Duodenal mucosa (tissue), 2 donors: ENCODE data around the gene NAA50.

Experiments
- H3K27ac ChIP-seq: one replicate; pipeline ENCODE4 v1.7.0; 2013; ENCODE audit warnings: low read depth, low read length
- H3K27me3 ChIP-seq, 2 donors: one replicate each; pipeline ENCODE4 v1.7.0; 2013; ENCODE audit warnings: low read length in 2 of 2, control low read depth in 1 of 2; ENCODE audit not compliant: insufficient read depth in 2 of 2, control insufficient read depth in 1 of 2
- H3K36me3 ChIP-seq, 2 donors: one replicate each; pipeline ENCODE4 v1.7.0; 2013; ENCODE audit warnings: low read length in 2 of 2, control low read depth in 1 of 2; ENCODE audit not compliant: insufficient read depth in 2 of 2, control insufficient read depth in 1 of 2
- H3K4me1 ChIP-seq, 2 donors: one replicate each; pipeline ENCODE4 v1.7.0; 2013; ENCODE audit warnings: low read length in 2 of 2, control low read depth in 1 of 2; ENCODE audit not compliant: insufficient read depth in 2 of 2, control insufficient read depth in 1 of 2
- H3K4me3 ChIP-seq, 2 donors: one replicate each; pipeline ENCODE4 v1.7.0; 2013; ENCODE audit warnings: low read length in 2 of 2, low read depth in 1 of 2
- H3K9ac ChIP-seq, 2 donors: one replicate each; pipeline ENCODE4 v1.7.0; 2013; ENCODE audit warnings: low read length in 2 of 2, low read depth in 1 of 2
- H3K9me3 ChIP-seq, 2 donors: one replicate each; pipeline ENCODE4 v1.7.0; 2013; ENCODE audit warnings: low read length in 2 of 2, control low read depth in 1 of 2; ENCODE audit not compliant: control insufficient read depth in 1 of 2

The NAA50 gene

DNA sequence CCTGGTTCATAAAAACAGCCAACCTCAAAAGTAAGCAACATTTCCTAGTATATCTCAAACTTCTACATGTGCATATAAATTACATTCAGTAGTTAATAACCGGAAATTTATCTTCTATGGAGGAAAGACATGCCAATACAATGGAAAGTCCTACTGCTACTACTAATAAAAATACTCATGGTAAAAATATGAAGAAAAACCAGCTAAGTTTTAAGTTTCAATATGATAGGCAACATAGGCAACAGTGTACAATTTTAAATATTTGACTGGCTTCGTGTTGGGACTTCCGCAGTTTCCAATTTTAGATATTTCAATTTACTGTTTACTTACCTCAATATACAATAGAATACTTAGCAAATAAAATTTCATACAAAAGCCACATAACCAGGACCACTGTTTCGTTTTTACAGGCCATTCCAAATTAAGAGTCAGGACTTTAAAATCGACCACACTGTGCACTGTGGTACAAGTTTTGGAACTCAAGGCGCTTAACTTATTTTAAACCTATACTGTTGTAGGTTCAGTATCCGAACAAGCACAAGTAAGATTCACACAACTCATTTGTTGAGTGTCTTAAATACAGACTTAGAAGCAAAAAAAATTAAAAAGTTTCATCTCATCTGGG is 2.9 kb downstream of the NAA50 start:
- Histone ChIP-seq H3K9ac (peak overlapping the region in 1 of 2 donors; percentile 49), H3K9me3 (no peaks in the 10 kb centered on the region), H3K27me3 (no peaks in the 10 kb centered on the region), H3K4me3 (peak overlapping the region; percentile 94 to 99), H3K4me1 (peaks cover 31 to 38% of the 10 kb centered on the region in 2 donors), H3K36me3 (no peaks in the 10 kb centered on the region), H3K27ac (no peak overlapping the region)

- peaks cover 23 to 38% of the 10 kb centered on the region in 2 donors for H3K4me1 ChIP-seq
- H3K4me3 ChIP-seq = no peak overlapping the region
- H3K27ac ChIP-seq = no peak overlapping the region
- no peak overlapping the region for H3K9ac ChIP-seq
- H3K27me3 ChIP-seq = no peaks in the 10 kb centered on the region
- H3K36me3 ChIP-seq = no peaks in the 10 kb centered on the region
- H3K9me3 ChIP-seq = no peaks in the 10 kb centered on the region
These were observed 4.4 kb downstream of the NAA50 start for GRCh38 chr3:113741620-113742019.

GRCh38 chr3:113741086-113741485 is 5.0 kb downstream of the NAA50 start:
- H3K27me3 ChIP-seq = no peaks in the 10 kb centered on the region
- H3K9me3 ChIP-seq = no peaks in the 10 kb centered on the region
- H3K4me1 ChIP-seq = peaks cover 23 to 40% of the 10 kb centered on the region in 2 donors
- no peak overlapping the region for H3K4me3 ChIP-seq
- no peak overlapping the region for H3K27ac ChIP-seq
- no peak overlapping the region for H3K9ac ChIP-seq
- H3K36me3 ChIP-seq = no peaks in the 10 kb centered on the region

DNA sequence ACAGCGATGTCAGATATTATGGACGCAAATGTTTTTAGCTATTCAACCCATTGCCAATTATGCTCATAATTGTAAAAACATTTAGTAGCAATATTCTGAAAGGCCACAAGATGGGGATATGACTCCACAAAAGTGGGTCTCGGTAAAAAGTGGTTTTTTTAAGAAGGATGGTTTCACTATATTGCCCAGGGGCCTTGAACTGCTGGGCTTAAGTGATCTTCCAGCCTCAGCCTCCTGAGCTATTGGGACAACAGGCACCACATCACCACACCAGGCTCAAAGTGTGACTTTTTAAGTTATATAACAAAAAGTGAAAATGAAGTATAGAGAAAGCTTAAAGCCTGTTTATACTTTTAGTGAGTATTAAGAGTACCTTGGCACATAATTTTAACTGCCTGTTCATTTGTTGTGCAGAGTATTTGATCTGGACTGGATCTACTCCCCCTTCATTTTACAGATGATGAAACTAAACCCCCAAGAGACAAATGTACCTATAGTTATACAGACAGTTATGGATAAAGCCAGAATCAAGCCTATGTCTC is 9.4 kb downstream of the NAA50 start:
- Histone ChIP-seq H3K4me1 (peaks cover 7 to 13% of the 10 kb centered on the region in 2 donors), H3K9me3 (no peaks in the 10 kb centered on the region), H3K4me3 (no peak overlapping the region), H3K36me3 (no peaks in the 10 kb centered on the region), H3K27me3 (no peaks in the 10 kb centered on the region), H3K27ac (no peak overlapping the region), H3K9ac (no peak overlapping the region)

DNA sequence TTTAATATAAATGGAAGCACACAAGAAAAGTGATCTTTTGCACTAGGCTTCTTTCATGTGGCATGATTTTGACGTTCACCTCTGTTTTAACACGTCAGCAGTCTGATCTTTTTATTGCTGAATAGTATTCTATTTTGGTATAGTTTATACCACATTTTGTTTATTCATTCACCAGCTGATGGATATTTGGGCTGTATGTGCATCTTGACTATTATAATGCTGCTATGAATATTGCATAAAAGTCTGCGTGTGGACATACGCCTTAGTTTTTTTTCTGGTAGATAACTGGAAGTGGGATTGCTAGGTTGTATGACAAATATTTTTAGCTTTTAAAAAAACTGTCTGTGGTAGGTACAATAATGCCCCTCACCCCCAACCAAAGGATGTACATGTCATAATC is 14.4 kb downstream of the NAA50 start:
- no peak overlapping the region for H3K9ac ChIP-seq
- H3K27ac ChIP-seq = no peak overlapping the region
- H3K4me1 ChIP-seq = peaks cover 0 to 3% of the 10 kb centered on the region in 2 donors
- H3K27me3 ChIP-seq = no peaks in the 10 kb centered on the region
- H3K36me3 ChIP-seq = no peaks in the 10 kb centered on the region
- H3K4me3 ChIP-seq = no peak overlapping the region
- no peaks in the 10 kb centered on the region for H3K9me3 ChIP-seq

DNA sequence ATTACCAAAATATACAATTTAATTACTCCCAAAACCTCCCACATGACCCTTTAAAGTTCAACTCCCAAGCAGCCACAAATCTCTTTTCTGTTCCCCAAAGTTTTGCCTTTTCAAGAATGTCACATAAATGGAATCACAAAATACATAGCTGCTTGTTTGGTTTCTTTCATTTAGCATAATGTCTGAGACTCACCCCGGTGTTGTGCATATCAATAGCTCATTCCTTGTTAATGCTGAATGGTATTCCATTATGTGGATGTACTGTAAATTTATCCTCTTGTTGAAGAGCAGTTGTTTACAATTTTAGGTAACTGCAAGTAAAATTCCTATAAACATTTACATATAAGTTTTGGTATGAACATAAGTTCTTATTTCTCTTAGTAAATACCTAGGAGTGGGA is 15.5 kb downstream of the NAA50 start:
- Histone ChIP-seq H3K9ac (no peak overlapping the region), H3K27me3 (no peaks in the 10 kb centered on the region), H3K4me1 (no peaks in the 10 kb centered on the region), H3K36me3 (no peaks in the 10 kb centered on the region), H3K4me3 (no peak overlapping the region), H3K27ac (no peak overlapping the region), H3K9me3 (no peaks in the 10 kb centered on the region)

- Histone ChIP-seq H3K36me3 (no peaks in the 10 kb centered on the region), H3K27me3 (no peaks in the 10 kb centered on the region), H3K9me3 (no peaks in the 10 kb centered on the region), H3K9ac (no peak overlapping the region), H3K27ac (no peak overlapping the region), H3K4me1 (no peaks in the 10 kb centered on the region), H3K4me3 (no peak overlapping the region)
These were observed 17.4 kb downstream of the NAA50 start for GRCh38 chr3:113728661-113729060.

DNA sequence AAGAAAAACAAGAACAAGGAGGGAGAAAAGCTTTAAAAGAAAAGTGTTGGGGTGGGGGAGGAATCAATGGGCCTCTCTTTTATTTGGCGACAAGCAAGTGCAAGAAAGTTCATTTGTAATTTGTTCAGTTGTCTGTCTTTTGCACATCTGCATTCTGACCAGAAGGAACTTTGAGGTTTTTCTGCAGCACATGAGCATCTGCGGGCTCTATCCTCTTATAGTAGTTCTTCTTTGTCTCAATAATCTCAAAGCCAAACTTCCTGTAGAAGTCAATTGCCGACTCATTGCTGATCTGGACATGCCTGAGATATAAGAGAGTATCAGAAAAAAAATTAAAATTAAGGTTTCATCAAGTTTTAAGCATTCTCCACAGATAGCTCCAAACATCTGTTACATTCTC is 24.4 kb downstream of the NAA50 start:
- Histone ChIP-seq H3K9ac (no peak overlapping the region), H3K36me3 (peaks cover 23 to 25% of the 10 kb centered on the region in 2 donors), H3K27ac (no peak overlapping the region), H3K9me3 (no peaks in the 10 kb centered on the region), H3K4me1 (no peaks in the 10 kb centered on the region), H3K4me3 (no peak overlapping the region), H3K27me3 (no peaks in the 10 kb centered on the region)

DNA sequence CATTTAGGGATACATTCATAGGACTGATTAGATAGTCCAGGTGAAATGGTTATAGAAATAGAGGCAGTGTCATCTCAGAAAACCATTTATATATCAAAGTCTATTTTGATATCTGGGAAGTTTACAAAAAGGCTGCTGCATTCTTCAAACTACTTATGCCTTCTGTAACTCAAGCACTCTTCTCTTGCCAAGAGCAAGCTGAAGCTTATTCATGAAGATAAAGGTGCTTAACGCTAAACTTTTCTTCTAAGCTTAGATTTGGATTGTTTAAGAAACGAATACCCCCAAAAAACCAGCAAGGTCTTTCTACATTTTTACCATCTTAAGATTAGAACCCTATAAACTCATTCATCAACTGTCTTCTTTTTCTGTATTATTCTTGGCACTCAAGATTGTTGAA is 26.3 kb downstream of the NAA50 start:
- Histone ChIP-seq H3K36me3 (peaks cover 23 to 25% of the 10 kb centered on the region in 2 donors), H3K27me3 (no peaks in the 10 kb centered on the region), H3K4me1 (no peaks in the 10 kb centered on the region), H3K4me3 (no peak overlapping the region), H3K9ac (no peak overlapping the region), H3K27ac (no peak overlapping the region), H3K9me3 (no peaks in the 10 kb centered on the region)

GRCh38 chr3:113719294-113719693 is 26.8 kb downstream of the NAA50 start:
- Histone ChIP-seq H3K4me3 (no peak overlapping the region), H3K36me3 (peaks cover 23 to 25% of the 10 kb centered on the region in 2 donors), H3K9ac (no peak overlapping the region), H3K27me3 (no peaks in the 10 kb centered on the region), H3K4me1 (no peaks in the 10 kb centered on the region), H3K27ac (no peak overlapping the region), H3K9me3 (no peaks in the 10 kb centered on the region)
